ENCODE data around the gene IMPG2.

The IMPG2 gene

GRCh38 chr3:101184111-101184510 is 136.3 kb downstream of the IMPG2 start:
- peak; percentile 38 for DNase-seq (ENCODE audit: low read depth)

DNA sequence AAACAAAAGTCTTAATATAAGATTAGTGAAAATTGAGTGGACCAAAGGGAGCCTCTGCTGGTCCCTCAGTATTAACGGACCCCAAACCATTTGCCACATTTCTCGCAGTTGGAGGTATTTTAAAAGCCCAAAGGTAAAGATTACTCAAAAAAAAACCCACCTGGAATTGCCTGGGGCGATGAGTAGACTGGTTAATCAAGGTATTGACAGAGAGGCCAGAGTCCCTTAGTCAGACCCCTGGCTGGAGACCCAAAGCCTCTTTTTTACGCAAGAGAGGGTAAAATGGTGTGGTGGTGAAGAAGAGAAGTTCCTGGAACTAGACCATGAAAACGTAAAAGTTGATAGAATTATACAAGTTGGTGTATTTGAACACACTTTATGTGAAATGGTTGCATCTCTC is 137.2 kb downstream of the IMPG2 start:
- DNase-seq (ENCODE audit: low read depth), result no peak

DNA sequence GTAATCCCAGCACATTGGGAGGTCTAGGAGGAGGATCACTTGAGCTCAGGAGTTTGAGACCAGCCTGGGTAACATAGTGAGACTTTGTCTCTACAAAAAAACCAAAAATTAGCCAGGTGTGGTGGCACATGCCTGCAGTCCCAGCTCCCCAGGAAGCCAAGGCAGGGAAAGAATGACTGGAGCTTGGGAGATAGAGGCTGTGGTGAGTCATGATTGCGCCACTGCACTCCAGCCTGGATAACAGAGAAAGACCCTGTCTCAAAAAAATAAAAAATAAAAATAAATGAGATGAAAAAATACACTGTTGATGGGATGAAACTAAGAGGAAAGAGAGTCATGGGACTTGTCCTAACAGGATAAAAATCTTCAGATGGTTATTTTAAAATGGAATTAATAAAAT is 137.6 kb downstream of the IMPG2 start:
- DNase-seq (ENCODE audit: low read depth), result peak; percentile 60

GRCh38 chr3:101181801-101182200 is 138.6 kb downstream of the IMPG2 start:
- no peak for DNase-seq (ENCODE audit: low read depth)

- DNase-seq (ENCODE audit: low read depth), result peak; percentile 95
Observed at GRCh38 chr3:101179637-101180036, 140.7 kb downstream of the IMPG2 start.

DNA sequence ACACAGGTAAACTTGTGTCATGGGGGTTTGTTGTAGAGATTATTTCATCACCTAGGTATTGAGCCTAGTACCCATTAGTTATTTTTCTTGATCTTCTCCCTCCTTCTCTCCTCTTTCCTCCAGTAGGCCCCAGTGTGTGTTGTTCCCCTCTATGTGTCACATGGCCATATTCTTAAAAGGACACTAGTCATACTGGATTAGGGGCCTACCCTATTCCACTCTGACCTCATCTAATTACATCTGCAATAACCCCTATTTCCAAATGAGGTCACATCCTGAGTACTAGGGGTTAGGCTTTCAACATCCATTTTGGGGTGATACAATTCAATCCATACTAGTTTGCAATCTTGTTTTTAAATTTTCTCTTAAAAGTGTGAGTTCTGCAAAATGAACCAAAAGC is 142.8 kb downstream of the IMPG2 start:
- DNase-seq (ENCODE audit: low read depth), result no peak
